Measurements from ENCODE around the gene PPP5C.

PPP5C gene

DNA sequence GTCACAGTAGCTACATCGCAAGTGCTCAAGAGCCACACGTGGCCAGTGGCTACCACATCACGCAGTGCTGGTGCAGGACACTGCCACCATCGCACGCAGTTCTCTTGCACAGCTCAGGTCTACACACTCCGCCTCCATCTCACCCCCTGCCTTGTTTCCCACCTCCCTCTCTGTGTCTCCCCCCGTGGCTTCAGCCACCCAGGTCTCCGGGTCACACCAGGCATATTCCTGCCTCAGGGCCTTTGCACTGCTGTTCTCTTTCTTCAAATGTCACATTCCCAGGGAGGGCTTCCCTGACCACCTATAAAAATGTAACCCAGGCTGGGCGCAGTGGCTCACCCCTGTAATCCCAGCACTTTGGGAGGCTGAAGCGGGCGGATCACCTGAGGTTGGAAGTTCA is 55.8 kb downstream of the PPP5C start:
- intact Hi-C loops (cut with DNase I; ENCODE audit: low total_unique reads): loop anchor here (2.0 kb wide), 1 partner anchor 84 kb away; no protein-coding TSS in a partner anchor
- H3K27me3 ChIP-seq: no peaks in the 10 kb centered on the region
- no peak overlapping the region for H3K4me3 ChIP-seq
- no peak for DNase-seq
- TF ChIP-seq, protein P1, sequence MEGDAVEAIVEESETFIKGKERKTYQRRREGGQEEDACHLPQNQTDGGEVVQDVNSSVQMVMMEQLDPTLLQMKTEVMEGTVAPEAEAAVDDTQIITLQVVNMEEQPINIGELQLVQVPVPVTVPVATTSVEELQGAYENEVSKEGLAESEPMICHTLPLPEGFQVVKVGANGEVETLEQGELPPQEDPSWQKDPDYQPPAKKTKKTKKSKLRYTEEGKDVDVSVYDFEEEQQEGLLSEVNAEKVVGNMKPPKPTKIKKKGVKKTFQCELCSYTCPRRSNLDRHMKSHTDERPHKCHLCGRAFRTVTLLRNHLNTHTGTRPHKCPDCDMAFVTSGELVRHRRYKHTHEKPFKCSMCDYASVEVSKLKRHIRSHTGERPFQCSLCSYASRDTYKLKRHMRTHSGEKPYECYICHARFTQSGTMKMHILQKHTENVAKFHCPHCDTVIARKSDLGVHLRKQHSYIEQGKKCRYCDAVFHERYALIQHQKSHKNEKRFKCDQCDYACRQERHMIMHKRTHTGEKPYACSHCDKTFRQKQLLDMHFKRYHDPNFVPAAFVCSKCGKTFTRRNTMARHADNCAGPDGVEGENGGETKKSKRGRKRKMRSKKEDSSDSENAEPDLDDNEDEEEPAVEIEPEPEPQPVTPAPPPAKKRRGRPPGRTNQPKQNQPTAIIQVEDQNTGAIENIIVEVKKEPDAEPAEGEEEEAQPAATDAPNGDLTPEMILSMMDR (IDR thresholded peaks at IDR 0.05): no peak
- H3K4me1 ChIP-seq: peaks cover 0 to 44% (median 33%) of the 10 kb centered on the region in 4 donors
- peak overlapping the region in 1 of 2 donors; percentile 23 for H3K27ac ChIP-seq
- no peaks in the 10 kb centered on the region for H3K36me3 ChIP-seq
- H3K9me3 ChIP-seq: no peaks in the 10 kb centered on the region

DNA sequence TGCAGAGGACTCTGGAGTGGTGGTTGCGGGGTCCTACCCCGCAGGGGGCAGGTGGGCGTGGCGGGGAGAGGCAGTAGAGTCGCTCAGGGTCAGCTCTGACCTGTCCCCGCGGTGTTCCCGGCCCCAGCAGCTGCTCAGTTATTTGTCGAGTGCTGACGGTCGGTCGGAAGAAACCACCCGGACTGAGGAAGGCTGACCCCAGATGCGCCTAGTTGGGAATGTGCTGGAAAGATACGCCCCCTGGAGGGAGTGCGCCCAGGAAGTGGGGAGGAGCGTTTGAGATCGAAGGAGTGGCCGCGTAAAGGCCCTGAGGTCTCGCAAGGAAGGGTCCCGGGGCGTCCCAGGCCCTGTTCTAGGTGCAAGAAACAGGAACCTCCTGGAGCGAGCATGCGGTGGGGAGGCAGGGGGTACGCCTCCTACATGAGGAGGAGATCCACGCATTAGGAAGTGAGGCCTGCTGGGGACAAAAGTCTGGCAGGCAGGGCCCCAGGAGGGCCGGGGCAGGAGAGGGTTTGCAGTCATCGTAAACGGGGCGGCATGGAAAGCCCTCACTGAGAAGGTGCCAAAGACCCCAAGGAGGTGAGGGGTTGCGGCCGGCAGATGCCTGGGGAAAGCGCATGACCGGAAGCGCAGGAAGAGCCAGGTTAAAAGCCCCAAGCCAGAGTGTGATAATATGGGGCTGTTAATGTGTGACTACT is 57.3 kb downstream of the PPP5C start:
- no peaks in the 10 kb centered on the region for H3K9me3 ChIP-seq
- TF ChIP-seq, protein P1 (IDR thresholded peaks at IDR 0.05): peak in 1 of 2 experiments; percentile 12
- peak overlapping the region; percentile 68 to 85 for H3K27ac ChIP-seq
- no peaks in the 10 kb centered on the region for H3K27me3 ChIP-seq
- H3K4me3 ChIP-seq: peak overlapping the region; percentile 50 to 52
- H3K4me1 ChIP-seq: peaks cover 4 to 59% (median 45%) of the 10 kb centered on the region in 4 donors
- intact Hi-C loops (cut with DNase I; ENCODE audit: low total_unique reads): no loop called here
- no peaks in the 10 kb centered on the region for H3K36me3 ChIP-seq
- peak; percentile 59 to 86 for DNase-seq

DNA sequence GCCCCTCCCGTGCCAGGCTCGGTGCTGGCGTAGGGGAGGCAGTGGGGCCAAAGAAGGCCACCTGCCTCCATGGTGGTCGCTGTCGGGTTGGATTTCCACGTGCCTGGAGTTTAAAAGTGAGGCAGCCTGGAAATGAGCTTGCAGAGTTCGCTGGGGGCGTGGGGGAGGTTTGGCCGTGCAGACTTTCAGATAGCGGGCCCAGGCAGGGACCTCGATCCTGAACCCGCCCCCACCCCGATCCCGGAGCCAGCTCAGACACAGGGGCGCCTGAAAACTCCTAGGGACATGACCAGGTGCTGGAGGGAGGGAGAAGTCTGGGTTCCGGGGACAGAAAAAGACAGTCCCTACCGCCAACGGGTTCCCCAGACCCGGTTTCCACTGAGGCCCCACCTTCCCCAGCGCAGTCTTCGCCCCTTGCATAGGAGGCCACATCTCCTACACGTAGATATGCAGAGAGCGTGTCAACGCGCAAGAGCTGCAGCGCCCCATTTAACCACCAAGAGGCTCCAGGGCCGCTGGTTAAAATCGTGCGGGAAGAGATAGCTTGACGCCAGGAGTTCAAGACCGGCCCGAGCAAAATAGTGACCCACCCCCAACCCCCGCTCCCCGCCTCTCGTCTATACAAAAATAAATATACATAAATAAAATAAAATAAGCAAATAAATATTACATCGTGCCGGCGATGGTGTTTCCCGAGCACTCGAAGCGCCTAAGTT is 58.0 kb downstream of the PPP5C start:
- TF ChIP-seq, protein P1 (IDR thresholded peaks at IDR 0.05): no peak
- Histone ChIP-seq H3K4me3 (peak overlapping the region; percentile 50 to 52), H3K27me3 (no peaks in the 10 kb centered on the region), H3K36me3 (no peaks in the 10 kb centered on the region), H3K27ac (peak overlapping the region; percentile 68 to 85), H3K9me3 (no peaks in the 10 kb centered on the region), H3K4me1 (peaks cover 4 to 63% (median 49%) of the 10 kb centered on the region in 4 donors)
- no peak for DNase-seq
- intact Hi-C loops (cut with DNase I; ENCODE audit: low total_unique reads): no loop called here

DNA sequence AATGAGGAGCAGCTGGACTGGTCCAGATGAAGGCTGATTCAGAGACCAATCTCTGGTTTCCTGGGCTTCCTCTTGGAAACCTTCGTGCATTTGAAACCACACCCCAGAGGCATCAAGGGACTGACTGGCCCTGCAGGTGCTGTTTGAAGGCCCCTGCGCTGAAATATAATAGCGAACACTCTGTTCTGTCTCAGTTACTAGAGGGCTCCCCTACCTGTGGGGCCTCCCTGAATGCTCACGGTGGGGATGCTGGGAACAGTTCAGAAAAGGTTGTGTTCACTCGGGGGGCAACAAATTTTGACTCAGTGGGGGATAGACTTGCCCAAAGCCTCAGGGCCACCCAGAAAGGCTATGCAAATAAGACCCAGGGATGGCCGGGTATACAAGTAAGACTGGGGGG is 60.1 kb downstream of the PPP5C start:
- TF ChIP-seq, protein P1 (IDR thresholded peaks at IDR 0.05): no peak
- DNase-seq: no peak
- H3K36me3 ChIP-seq: no peaks in the 10 kb centered on the region
- H3K27ac ChIP-seq: no peak overlapping the region
- H3K4me1 ChIP-seq: peaks cover 4 to 77% (median 61%) of the 10 kb centered on the region in 4 donors
- H3K4me3 ChIP-seq: no peak overlapping the region
- intact Hi-C loops (cut with DNase I; ENCODE audit: low total_unique reads): no loop called here
- no peaks in the 10 kb centered on the region for H3K27me3 ChIP-seq
- H3K9me3 ChIP-seq: no peaks in the 10 kb centered on the region

DNA sequence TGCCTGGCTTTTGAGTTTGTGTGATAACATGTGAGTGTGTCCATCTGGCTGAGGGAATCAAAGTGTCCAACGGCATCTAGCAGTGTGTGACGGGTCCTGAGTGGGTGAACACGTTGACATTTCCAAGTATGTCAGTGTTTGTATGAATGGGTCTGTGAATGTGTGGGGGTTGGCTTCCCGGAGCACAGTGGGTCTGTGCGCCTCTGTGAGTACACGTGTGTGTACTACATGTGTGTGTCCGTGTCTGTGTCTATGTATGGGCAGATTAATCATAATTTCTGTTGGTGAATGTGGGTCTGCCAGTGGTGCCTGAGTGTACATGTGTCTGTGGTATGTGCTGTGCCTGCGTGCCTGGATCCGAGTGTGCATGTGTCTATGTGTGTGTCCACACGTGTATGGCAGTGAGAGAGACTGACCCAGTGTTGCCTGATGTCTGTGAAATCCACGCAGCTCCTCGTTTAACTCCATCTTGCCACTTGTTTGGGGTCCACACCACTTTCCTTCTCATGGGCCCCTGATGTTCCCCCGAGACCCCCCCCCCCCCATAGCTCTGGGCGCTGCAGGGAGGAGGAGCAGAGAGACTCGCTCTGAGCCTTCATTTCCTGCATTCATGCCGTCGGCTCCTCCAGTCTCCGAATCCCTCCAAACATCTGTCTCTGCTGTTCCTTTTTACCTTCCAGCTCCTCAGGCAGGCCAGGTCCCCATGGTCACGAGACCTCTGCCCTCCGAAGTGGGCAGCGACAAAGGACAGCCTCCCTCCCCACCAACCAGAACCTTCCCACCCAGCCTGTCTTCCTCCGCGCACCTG is 61.2 kb downstream of the PPP5C start:
- TF ChIP-seq, protein P1 (IDR thresholded peaks at IDR 0.05): no peak
- Histone ChIP-seq H3K27me3 (no peaks in the 10 kb centered on the region), H3K9me3 (no peaks in the 10 kb centered on the region), H3K27ac (peak overlapping the region; percentile 72), H3K4me1 (peaks cover 4 to 87% (median 65%) of the 10 kb centered on the region in 4 donors), H3K4me3 (peak overlapping the region; percentile 26 to 44), H3K36me3 (no peaks in the 10 kb centered on the region)
- no peak for DNase-seq
- intact Hi-C loops (cut with DNase I; ENCODE audit: low total_unique reads): no loop called here
